Left forelimb (tissue), 1 donor: Measurements from ENCODE around the gene ERN1.
"Not testable (repeated sequence)": the region's sequence is repeated elsewhere in the genome, so short reads cannot be mapped to it uniquely, and the experiment has no call there.

Experiments used
- DNase-seq: peaks from one replicate; pipeline ENCODE4 v3.0.0-alpha.2; 2018; ENCODE audit warnings: low spot score

Gene ERN1

DNA sequence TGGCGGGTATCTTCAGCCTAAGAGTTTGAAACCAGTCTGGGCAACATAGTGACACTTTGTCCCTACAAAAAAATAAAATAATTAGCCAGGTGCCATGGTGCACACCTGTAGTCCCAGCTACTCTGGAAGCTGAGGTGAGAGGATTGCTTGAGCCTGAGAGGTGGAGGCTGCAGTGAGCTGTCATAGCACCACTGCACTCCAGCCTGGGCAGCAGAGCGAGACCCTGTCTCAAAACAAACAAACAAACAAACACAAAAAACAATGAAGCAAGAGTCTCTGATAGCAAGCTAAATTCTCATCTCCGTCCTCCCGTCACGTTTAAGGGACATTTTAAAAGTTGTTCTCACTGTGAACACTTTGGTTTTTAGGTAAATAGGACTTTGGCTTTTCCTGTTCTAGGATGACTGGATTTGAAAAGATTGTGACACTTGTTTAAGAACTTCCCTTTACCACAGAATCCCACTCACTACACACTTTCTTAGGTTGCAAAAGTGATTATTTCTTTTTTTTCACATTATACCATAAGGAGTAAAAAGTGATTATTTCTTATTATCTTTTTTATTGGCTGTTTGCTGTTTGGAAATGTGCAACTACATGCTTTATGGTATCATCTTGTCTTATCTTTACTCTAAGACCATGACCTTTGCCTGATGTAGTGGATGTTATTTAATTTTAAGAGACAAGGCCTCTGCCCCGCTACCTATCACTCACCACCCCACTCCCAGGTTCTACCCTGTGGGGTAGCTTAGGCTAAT is 4.4 kb upstream of the ERN1 start:
- no peak for DNase-seq

DNA sequence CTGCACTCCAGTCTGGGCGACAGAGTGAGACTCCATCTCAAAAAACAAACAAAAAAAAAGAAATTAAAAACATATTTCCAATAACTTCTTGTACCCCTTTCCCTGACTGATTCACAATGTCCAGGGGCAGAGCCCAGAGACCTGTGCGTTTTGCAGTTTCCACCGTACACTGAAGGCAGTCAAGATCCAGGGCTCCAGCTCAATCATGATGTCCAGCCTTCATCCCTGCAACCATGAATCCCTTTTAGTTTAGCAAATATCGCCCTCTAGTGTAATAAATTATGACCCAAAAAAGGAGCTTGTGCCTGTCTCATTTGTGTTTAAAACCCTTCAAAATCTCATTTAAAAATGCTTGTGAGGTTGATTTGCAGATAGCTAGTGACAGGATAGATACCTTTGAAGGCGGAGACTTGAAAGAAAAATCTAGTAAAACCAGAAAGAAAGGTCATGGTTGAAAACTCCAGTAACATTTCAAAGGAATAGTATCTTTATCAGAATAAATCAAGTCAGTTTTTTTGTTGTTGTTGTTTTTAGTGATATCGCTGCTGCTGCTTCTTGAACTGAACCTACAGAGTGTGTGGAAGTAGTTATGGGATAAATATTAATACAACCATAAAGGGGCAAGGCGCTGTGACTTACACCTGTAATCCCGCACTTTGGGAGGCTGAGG is 3.7 kb upstream of the ERN1 start:
- no peak for DNase-seq

DNA sequence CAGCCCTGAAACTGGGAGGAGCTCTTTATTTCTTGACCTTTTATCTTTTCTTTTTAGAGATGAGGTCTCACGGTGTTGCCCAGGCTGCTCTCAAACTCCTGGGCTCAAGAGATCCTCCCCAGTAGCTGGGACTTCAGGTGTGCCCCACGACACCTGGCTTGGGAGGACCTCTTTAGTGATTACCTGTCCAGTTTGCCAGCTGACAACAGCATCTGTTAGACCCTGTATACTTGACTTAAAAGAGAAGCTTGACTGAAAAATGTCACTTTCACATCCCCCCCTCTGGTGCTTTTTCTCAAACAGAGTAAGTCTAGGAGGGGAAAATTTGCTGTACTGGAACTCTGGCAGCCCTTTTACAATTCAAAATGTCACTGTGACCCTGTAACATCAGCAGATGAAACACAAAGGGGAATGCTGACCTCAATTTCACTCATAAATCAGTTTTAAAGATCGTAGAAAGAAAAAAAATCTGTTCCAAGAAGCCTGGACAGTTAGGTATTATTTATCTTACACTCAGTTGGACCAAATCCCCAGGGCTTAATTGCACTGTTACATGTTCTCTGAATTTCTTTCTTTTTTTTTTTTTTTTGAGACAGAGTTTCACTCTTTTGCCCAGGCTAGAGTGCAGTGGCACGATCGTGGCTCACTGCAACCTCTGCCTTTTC is 1.8 kb upstream of the ERN1 start:
- no peak for DNase-seq

DNA sequence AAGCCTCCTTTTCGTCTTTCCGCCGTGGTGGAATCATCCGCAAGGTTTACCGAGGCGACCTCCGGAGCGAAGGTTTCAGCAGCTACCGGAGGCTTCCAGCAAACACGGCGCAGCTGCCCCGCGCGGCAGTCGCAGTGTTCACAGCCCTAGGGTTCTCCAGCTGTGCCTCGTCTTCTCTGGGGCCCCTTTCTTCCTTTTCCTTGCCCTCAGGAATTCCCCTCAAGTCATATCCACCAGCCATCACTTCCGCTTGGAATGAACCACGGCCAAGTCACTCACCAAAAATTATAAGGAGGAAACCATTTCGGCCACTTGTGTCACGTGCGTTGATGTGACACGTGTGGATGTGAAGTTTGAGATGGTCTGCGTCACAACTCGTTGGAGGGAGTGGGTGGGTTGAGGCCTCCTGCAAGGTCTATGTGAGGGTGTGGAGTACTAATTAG is 636 bp upstream of the ERN1 start:
- no peak for DNase-seq

DNA sequence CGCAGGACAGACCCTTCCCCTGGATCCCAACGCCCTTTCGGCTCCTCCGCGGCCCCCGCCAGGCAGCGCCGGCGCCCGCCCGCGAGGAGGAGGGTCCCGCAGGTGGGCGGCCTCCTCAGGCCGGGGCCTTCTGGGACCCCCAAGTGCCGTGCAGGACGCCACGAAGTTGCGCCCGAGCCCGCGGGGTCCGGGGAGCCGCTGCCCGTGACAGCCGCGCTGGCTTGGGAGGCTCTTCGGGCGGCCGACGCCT is 504 bp downstream of the ERN1 start:
- no peak for DNase-seq

DNA sequence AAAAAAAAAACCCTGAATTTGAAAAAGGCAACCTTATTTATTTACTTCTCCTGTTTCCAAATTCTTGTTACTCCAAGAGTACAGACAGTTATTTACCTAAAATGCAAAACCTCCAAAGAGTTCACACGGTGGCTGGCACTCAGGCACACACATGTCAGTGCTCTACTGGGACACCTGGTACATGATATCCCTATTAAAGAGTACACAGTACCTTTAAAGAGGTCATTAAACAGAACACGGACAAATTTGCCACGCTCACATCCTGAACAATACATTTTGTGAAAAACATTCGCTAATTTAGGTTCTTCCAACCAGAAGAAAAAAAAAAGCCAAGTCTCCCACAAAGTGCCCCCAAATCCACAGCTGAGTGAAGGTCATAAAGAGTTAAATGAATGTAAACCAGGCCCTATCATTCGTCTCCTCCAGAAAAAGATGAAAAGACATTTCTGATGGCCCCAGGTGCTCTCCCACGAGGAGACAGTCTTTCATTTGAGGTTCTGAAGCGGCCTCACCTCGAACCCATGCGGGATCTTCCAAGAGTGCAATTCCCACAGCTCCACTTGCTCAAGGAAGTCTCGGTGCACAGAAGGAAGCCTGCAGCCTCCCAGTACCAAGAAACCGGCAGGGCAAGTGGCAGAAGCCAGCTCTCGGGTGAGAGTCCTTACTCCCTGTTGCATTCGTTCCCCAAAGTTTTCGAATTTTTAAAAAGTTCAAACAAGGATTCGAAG is 993 bp downstream of the ERN1 start:
- DNase-seq, result no peak

DNA sequence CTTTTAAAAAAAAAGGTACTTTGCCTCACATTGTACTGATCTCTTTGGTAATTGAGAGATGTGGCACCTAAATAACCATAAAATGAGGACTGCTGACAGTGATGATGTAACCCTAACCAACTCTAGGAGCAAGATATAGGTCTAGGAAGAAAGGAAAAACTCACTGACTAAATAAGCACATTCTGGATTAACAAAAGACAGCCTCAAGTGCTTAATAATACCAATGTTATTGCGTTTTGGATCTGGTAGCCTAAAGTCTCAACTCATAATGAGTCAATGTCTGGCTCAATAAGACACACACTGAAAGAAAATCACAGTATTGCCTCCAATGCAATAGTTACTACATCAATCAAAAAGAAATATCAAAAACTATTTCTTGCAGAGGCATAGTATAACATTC is 3.0 kb downstream of the ERN1 start:
- no peak for DNase-seq

DNA sequence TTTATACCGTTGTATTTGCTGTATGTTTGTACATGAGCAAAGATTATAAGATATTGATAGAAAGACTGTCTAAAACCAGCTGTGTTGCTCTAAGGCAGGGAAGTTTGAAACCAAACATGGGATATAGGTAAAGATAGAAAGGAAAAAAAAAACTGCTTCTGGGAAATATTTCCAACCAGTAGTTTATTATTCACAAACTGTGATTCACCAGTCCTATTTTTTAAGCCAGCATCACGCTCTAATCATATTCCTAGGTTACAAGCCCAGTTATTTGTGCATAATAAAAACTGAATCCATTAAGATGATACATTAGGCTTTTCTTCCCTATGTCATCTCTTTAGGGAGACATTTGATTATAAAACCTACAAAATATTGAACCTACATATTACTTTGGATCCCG is 4.0 kb downstream of the ERN1 start:
- DNase-seq, result no peak

DNA sequence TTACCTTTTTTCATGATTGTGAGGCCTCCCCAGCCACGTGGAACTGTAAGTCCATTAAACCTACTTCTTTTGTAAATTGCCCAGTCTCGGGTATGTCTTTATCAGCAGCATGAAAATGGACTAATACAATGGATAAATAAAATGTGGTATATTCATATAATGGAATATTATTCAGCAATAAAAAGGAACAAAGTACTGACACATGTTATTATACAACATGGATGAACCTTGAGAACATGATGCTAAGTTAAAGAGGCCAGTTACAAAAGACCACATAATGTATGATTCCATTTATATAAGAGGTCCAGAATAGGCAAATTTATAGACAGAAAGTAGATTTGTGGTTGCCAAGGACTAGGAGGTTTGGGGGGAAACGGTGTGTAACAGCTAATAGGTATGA is 5.3 kb downstream of the ERN1 start:
- DNase-seq, result no peak

DNA sequence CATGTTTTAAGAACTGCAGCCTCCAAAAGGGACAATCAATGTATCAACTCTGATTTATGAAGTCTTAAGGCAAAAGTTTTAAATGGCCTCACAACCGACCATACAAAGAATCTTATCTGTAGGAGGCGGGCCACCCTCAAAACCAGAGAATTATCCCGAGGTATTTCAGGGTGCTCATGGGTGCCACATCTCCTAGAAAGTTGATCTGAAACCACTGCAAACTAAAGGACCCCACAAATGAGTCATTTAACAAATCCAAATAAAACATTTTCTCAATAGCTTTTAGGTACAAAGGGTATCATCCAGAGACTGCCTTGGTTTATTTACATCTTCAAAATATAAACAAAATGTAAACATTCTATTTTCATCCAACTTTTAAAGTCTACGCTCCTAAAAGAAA is 6.8 kb downstream of the ERN1 start:
- no peak for DNase-seq

DNA sequence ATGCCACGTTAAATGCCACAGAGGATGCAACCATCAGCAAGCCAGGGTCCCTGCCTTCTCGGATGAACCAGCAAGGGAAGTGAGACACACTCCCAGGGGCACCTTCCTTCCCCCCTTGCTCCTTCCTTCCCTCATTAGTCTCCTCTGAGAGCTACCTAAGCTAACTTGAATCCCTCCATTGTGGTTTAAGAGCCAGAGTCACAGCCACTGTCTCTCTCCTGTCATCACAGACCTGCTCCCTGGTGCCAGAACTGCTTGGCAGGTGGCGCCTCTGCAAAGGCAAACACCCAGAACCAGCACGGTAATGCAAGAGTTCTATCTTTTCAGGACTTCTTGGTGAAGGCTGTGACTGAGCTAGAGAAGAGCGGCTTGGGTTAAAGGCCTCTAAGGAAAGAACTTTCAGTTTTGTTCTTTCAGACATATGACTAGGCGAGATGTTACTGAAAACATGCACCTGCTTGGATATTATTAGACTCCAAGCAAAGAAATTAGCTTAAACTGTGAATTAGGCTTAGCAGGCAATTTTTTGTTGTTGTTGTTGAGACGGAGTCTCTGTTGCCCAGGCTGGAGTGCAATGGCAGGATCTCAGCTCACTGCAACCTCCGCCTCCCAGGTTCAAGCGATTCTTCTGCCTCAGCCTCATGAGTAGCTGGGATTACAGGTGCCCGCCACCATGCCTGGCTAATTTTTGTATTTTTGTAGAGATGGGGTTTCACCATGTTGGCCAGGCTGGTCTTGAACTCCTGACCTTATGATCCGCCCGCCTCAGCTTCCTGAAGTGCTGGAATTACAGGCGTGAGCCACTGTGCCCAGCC is 8.8 kb downstream of the ERN1 start:
- DNase-seq, result not testable (repeated sequence)

DNA sequence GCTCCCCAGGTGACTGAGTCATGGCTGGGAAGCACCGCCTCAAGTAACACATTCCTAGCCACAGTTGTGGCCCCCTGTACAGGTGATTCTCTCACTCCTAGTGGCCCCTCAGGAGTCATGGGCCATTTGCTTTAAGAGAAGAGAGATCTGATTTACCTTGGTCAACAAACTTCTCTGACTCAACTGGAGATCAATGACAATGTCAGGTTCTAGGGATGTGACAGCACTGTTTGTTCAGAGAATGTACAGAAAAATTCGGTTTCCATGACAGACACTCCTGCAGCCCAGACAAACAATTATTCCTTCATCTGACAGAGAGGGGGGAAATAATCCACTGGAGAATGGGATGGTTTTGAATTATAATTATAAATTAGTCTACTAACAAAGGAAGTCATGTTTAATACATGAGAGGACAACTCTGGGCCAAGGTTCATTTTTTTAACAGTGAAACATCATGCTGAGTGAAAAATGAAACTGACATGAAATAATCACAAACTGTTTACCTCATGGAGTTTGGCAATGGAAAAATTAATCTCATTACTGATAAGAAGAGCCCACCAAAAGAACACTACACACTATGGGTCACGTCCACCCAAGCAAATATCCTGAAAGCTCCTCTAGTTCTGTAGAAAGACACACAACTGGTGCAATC is 9.7 kb downstream of the ERN1 start:
- DNase-seq, result no peak

DNA sequence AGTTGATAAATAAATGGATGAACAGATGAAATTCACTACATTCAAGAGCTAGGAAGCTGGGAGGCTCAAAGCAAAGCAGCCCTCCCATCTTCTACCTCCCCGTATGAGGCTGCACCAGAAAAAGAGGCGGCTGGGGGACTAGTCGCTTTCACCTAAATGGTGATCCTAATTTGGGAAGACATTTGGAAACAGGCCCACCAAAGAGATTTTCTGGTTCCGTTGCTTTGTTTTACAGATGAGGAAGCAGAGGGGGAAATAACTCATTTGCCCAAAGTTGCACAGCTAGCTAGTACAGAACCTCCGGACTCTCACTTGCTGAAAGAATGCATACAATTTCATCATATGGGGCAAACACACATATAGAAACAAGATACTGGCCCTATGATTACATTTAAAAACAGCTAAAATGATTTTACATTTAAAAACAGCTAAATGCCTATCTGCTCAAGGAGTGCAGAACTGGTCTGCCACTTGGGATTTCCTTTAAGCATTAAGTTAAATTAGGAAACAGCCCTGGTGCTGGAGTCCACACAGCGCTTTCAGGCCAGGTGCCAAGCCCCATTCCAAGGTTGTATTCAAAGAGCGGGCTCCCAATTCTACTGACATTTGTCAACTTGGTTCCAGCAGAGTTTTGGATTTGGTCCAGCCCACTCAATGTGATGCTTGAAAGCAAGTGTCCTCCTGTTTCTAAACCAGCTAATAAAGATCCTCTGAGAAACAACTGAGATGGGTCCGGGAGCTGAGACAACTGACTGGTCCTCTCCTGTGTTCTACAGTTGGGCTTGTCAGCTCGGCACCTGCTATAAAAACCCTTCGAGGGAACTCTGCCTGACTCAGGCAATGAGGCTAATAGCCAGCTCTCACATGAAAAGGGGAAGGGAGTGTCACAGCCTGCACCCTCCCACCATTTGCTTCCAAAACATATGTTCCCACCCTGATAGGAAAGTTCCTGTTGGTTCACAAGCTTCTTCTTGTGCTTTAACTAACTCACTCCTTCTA is 11.7 kb downstream of the ERN1 start:
- no peak for DNase-seq

DNA sequence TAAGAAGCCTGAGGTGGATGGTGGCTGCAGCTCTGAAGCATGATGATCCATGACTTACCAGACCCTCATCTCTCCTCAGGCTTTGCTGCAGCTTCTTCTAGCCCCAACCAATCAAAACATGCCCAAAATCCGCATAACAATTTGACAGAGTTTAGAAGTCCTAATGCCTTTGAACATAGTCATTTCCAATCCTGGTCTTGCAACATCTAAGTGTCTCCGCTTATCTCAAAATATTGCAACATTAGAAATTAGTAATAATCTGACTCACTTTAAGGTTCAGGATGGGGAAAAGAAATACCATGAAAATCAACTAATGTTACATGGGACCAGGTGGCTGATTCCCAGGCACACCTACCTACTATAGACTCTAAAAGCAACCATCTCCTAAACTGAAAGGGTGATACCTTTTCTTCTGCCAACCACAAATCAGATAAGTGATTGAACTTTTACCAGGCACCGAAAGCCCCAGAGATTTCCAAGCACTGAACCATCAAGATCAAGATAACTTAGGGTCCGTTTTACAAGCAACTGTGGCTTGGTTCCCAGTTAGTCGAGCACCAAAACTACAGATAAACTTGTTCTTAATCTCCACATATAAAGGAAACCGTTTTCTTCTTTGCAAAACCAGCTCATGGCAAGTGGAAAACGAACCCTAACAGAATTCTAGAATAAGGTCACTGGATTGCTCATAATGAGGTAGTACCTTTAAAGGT is 14.0 kb downstream of the ERN1 start:
- DNase-seq, result no peak

DNA sequence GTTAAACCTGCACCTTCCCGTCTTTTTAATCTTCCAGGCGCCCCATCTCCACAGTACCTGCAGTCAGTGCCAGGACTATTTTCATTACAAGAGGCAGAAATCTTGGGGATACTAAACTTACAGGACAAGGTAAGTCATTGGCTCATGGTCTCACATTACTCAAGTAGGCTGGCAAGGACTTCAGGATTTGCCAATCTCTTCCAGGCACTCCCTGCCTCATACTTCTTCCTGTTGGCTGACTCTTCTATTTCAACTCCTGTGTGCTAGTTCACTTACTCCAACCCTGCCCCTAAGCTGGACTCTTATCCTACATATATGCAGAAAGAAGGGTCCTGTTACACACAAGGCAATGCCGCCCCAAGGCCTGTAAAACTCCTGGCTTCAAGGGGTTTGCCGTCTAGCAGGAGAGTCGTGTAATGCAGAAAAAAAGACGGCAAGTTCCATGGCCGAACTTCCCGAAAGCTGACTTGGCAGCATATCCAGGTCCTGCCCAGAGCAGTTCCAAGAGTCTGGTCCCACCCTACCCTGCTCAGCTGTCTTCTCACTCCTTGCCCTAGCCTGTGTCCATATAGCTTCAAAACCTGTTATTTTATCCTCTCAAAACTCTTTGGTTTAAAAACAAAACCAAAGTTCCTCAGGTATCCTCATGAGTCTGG is 14.8 kb downstream of the ERN1 start:
- DNase-seq, result no peak

DNA sequence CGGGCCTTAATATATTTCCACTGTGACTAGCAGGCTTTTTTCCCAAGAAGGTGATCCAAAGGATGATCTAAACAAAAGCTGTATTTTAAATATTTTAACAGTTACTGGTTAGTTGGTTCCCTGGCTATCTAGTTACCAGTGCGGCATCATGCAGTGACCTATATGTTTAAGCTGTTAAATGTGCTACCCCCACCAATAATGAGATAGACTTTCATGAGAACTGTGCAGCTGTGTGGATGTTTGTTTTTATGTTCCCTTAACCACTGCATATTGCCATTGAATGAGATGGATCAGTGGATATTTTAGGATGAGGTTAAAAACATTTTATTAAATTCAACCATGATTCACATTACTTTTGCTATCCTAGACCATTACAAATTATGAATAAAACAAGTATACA is 16.9 kb downstream of the ERN1 start:
- DNase-seq, result no peak

DNA sequence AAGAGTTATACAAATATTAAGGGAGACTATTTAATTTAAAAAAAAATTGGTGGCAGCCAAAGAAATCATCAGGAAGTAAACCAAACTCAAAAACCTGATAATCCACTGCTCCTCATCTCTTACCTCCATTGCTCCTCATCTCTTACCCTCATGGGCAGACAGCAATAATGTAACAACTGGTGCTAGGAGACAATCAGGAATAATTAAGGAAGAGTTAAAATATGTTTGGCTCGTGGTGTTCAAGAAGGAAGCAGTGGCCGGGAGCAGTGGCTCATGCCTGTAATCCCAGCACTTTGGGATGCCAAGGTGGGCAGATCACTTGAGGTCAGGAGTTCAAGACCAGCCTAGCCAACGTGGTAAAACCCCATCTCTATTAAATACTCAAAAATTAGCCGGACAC is 18.1 kb downstream of the ERN1 start:
- DNase-seq, result no peak

DNA sequence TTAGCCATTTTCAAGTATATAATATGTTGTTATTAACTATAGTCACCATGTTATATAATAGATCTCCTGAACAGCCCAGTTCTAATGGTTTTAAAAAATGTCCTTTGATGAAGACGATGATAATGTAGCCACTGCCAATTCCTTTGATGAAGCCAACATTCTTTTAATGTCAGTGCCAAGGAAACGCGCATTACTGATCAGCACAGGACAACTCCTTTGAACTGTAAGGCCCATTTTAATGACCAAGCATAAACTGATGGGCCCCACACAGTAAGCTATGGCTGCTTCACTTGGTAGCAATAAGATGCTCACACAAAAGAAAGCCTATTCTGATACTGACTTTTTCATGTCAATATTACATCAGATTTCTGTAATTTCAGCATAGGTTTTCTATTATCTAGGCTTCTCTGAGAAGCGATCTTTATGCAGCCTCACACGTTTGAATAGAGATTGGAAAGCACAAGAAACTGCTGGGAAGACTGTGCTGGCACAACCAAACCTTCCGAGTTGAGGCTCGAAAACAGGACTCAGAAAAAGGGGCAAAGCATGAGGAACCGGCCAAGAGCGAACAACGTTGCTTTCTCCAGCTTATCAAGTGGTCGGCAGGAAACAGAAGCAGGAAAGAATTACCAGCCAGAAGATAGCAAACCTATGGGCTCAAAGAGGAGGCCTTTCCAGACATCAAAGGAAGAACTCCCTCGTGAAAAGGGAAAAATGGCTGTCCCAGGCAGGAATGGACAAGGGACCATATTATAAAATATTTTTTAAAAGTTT is 19.4 kb downstream of the ERN1 start:
- no peak for DNase-seq
